ENCODE data around the gene SH3RF3. TPM values are rescaled to one million over a fixed set of nuclear protein-coding genes. Genes with fewer than 3 reads are reported as not detected.

The SH3RF3 gene
- total RNA-seq, 4 donors from 2014 or later = 2.8 to 5.7 (median 3.0) TPM

DNA sequence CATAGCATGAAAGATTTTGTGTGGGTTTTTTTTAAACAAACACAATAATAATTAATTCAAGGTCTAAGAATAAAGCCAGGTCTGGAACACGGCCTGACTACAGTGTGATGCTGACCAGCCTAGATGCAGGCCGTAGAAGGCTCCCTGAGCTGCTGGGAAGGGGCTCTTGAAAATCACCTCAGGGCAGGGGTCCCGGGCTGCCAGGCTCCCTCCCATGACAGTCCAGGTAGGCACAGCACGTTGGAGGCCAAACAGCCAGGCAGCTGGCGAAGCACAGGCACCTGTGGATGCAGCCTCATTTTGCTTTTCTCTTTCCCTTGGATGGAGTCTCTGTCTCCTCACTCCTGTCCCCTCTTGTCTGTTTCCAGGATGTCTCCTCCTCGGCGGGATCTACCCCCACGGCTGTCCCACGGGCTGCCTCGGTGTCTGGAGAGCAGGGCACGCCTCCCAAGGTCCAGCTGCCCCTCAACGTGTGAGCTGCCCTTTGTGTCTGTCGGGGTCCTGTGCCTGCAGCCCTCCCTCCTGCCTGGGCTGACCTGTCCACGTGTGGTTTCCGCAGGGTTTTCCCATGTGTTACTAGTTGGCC, 290.3 kb downstream of the SH3RF3 start:
- H3K27ac ChIP-seq = peak overlapping the region in 3 of 4 donors; percentile 26 to 50 (median 50)
- H3K9me3 ChIP-seq = no peaks in the 10 kb centered on the region
- no peaks in the 10 kb centered on the region for H3K36me3 ChIP-seq
- intact Hi-C loops (cut with DNase I; ENCODE audit: low total_unique reads) (no loop called here), in situ Hi-C loops (cut with MboI; ENCODE audit: low sequenced_read_pairs in 4 of 4) (no loop called here)
- no peak overlapping the region for H3K4me3 ChIP-seq
- ATAC-seq (no peak), DNase-seq (no peak)
- no peaks in the 10 kb centered on the region for H3K27me3 ChIP-seq
- TF ChIP-seq POLR2A (IDR thresholded peaks at IDR 0.05) (no peak), CTCF (IDR thresholded peaks at IDR 0.05 in 4 of 5, conservative IDR thresholded peaks at IDR 0.05 in 1 of 5) (no peak)
- H3K4me1 ChIP-seq = peaks cover 24 to 37% of the 10 kb centered on the region in 2 donors

- TF ChIP-seq CTCF (IDR thresholded peaks at IDR 0.05 in 4 of 5, conservative IDR thresholded peaks at IDR 0.05 in 1 of 5) = no peak
- no peak for TF ChIP-seq POLR2A (IDR thresholded peaks at IDR 0.05)
- Histone ChIP-seq H3K27me3 (no peaks in the 10 kb centered on the region), H3K4me1 (peaks cover 24 to 37% of the 10 kb centered on the region in 2 donors), H3K9me3 (no peaks in the 10 kb centered on the region), H3K27ac (peak overlapping the region in 3 of 4 donors; percentile 26 to 50 (median 50)), H3K4me3 (no peak overlapping the region), H3K36me3 (no peaks in the 10 kb centered on the region)
- peak; percentile 18 to 38 for ATAC-seq
- in situ Hi-C loops (cut with MboI; ENCODE audit: low sequenced_read_pairs in 4 of 4) = no loop called here
- peak; percentile 48 to 52 for DNase-seq
- intact Hi-C loops (cut with DNase I; ENCODE audit: low total_unique reads) = no loop called here
Observed at GRCh38 chr2:109419960-109420370, 291.0 kb downstream of the SH3RF3 start.

DNA sequence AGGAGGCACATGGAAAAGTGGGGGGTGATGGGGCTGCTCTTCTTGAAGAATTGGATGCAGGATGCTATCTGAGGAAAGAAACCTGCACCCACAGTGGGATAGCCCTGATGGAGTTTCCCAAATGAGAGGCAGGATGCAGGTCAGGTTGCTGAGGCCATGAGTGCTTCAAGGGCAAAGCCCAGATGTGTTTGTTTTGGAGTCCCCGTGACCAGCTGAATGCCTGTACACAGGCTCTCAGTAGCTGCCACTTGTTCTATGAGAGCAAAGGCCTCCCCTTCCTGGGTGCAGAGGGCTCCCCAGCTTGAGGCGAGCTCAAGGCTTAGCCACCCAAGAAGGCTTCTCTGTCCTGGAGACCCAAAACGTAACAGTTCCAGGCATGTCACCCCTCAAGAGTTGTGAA, 292.1 kb downstream of the SH3RF3 start:
- in situ Hi-C loops (cut with MboI; ENCODE audit: low sequenced_read_pairs in 4 of 4) (no loop called here), intact Hi-C loops (cut with DNase I; ENCODE audit: low total_unique reads) (no loop called here)
- Histone ChIP-seq H3K4me1 (peaks cover 24 to 37% of the 10 kb centered on the region in 2 donors), H3K27ac (peak overlapping the region in 2 of 4 donors; percentile 35 to 78), H3K36me3 (no peaks in the 10 kb centered on the region), H3K9me3 (no peaks in the 10 kb centered on the region), H3K4me3 (no peak overlapping the region), H3K27me3 (no peaks in the 10 kb centered on the region)
- DNase-seq = no peak
- TF ChIP-seq CTCF (IDR thresholded peaks at IDR 0.05 in 4 of 5, conservative IDR thresholded peaks at IDR 0.05 in 1 of 5) (no peak), POLR2A (IDR thresholded peaks at IDR 0.05) (no peak)
- ATAC-seq = no peak

DNA sequence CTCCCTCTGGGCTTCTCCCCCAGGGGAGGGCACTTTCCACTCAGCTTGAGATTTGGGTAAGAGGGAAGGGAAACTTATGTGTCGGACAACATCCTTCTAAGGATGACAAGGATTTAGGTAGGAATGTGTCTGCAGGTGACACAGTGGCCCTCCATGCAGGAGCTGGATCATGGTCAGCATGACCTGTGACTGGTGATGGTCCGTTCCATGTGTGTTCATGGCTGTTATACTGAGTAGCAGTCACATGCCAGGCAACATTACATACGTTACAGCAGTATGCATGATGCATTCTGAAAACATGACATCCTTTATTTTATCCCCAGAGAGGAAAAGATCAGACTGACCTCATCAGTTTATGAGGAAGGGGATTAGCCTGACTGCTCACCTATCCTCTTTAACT, 292.6 kb downstream of the SH3RF3 start:
- intact Hi-C loops (cut with DNase I; ENCODE audit: low total_unique reads) = loop anchor here (1.0 to 2.0 kb wide), 4 partner anchors 15 to 89 kb away; no protein-coding TSS in a partner anchor
- H3K9me3 ChIP-seq = no peaks in the 10 kb centered on the region
- H3K27ac ChIP-seq = peak overlapping the region in 3 of 4 donors; percentile 12 to 85 (median 78)
- ATAC-seq (no peak), DNase-seq (no peak)
- H3K4me3 ChIP-seq = no peak overlapping the region
- no peaks in the 10 kb centered on the region for H3K27me3 ChIP-seq
- in situ Hi-C loops (cut with MboI; ENCODE audit: low sequenced_read_pairs in 4 of 4) = no loop called here
- peaks cover 24 to 37% of the 10 kb centered on the region in 2 donors for H3K4me1 ChIP-seq
- TF ChIP-seq POLR2A (IDR thresholded peaks at IDR 0.05) (no peak), CTCF (IDR thresholded peaks at IDR 0.05 in 4 of 5, conservative IDR thresholded peaks at IDR 0.05 in 1 of 5) (no peak)
- no peaks in the 10 kb centered on the region for H3K36me3 ChIP-seq
